ENCODE results near the gene PLLP.

GRCh38 chr16:57238682-57239081 is 45.8 kb downstream of the PLLP start:
- no peak for TF ChIP-seq CTCF (IDR thresholded peaks at IDR 0.05 in 2 of 3, conservative IDR thresholded peaks at IDR 0.05 in 1 of 3; ENCODE audit: control insufficient read depth in 2 of 3, extremely low read depth in 1 of 3, insufficient read depth in 1 of 3, low read depth in 3 of 3, low read length in 3 of 3)
- TF ChIP-seq POLR2AphosphoS5 (IDR thresholded peaks at IDR 0.05; ENCODE audit: low read length): no peak
- no peak for TF ChIP-seq JUND (IDR thresholded peaks at IDR 0.05; ENCODE audit: low read depth, low read length)
- TF ChIP-seq RCOR1 (conservative IDR thresholded peaks at IDR 0.05; ENCODE audit: low read depth, low read length): no peak
- TF ChIP-seq JUNB (IDR thresholded peaks at IDR 0.05): no peak
- TF ChIP-seq SMARCA5 (IDR thresholded peaks at IDR 0.05): no peak
- TF ChIP-seq MAX (IDR thresholded peaks at IDR 0.05; ENCODE audit: low read depth, low read length): no peak
- TF ChIP-seq CREB1 (IDR thresholded peaks at IDR 0.05; ENCODE audit: low read depth): no peak
- TF ChIP-seq MYC (IDR thresholded peaks at IDR 0.05; ENCODE audit: insufficient read depth, insufficient read length, insufficient replicate concordance, low read length, severe bottlenecking): no peak
- TF ChIP-seq CHD1 (IDR thresholded peaks at IDR 0.05; ENCODE audit: low read depth, low read length): no peak
- TF ChIP-seq HDAC2 (IDR thresholded peaks at IDR 0.05): no peak
- TF ChIP-seq POLR2A (IDR thresholded peaks at IDR 0.05; ENCODE audit: low read depth, low read length): no peak
